Measurements from ENCODE around the gene CPHXL. TPM values are rescaled to one million over a fixed set of nuclear protein-coding genes. Genes with fewer than 3 reads are reported as not detected.

Gene CPHXL
- total RNA-seq, 2 donors from 2014 or later, result not detected

DNA sequence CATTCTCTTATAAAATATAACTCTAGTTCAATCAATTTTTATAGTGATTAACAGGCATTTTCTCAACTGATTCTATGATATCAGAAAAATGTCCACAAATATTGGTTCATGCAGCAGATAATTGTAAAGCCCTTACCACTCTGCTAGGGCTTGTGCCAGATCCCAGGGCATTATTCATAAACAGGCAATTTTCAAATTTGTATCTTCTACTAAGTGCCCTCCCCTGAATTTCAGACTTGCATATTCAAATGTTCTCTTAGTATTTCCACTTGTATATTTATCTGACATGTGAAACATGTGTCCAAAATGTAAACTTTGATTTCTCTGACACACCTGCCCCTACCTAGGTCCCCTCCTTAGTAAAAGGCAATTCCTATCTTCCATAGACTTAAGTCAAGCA, 58.8 kb downstream of the CPHXL start:
- ATAC-seq (replicated peaks), result no peak
- no peaks in the 10 kb centered on the region for H3K27me3 Mint-ChIP-seq
- H3K27ac Mint-ChIP-seq, result no peak overlapping the region
- no peak overlapping the region for H3K4me3 Mint-ChIP-seq
- no peaks in the 10 kb centered on the region for H3K9me3 Mint-ChIP-seq
- no peaks in the 10 kb centered on the region for H3K4me1 Mint-ChIP-seq
- H3K36me3 Mint-ChIP-seq (ENCODE audit: low read depth), result no peaks in the 10 kb centered on the region

Other genes with a start within 250 kb of the CPHXL start
- not detected for gene CHST6, start 231.0 kb downstream of the CPHXL start, total RNA-seq
- gene CHST5, start 190.4 kb downstream of the CPHXL start, total RNA-seq, result not detected
- gene TMEM231, start 170.2 kb downstream of the CPHXL start, total RNA-seq, result 1 to 10 TPM; 2.1 to 3.2 TPM
- gene GABARAPL2, start 160.1 kb downstream of the CPHXL start, total RNA-seq, result 10 to 100 TPM; 67.3 to 69.4 TPM
- gene ADAT1, start 103.2 kb downstream of the CPHXL start, total RNA-seq, result 10 to 100 TPM; 25.6 to 48.9 TPM
- gene KARS1, start 78.8 kb downstream of the CPHXL start, total RNA-seq, result 100 to 1,000 TPM; 153 to 269 TPM
- 10 to 100 TPM; 56.7 to 67.1 TPM for gene TERF2IP, start 78.7 kb downstream of the CPHXL start, total RNA-seq
- gene CPHXL2, start 49.5 kb downstream of the CPHXL start, total RNA-seq, result not detected
- not detected for gene DUXB, start 25.0 kb downstream of the CPHXL start, total RNA-seq

Data from activated T-helper 17 cell treated with anti-CD3 and anti-CD28 coated beads, Interleukin-2, amount 50 U/mL, for 72 hours (primary cell).